ENCODE data around the gene SMURF2.

SMURF2 gene

DNA sequence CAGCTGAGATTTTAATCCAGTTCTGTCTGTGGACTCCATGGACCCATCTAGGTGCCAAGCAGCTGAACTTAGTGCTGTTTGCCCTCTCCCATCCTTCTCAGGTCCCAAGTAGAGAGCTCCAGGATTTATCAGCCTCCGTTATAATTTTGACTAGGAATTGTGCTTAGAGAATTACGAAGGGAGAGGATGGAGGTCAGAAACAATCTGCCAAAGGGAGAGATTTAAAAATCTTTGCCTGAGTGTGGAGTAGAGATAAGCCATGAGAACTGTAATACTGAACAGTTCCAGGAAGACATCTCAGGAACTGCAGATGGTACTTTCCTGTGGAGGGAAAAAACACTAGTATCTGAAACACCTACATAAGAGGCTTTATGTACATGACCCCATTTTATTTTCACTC, 128.3 kb downstream of the SMURF2 start:
- DNase-seq: no peak

DNA sequence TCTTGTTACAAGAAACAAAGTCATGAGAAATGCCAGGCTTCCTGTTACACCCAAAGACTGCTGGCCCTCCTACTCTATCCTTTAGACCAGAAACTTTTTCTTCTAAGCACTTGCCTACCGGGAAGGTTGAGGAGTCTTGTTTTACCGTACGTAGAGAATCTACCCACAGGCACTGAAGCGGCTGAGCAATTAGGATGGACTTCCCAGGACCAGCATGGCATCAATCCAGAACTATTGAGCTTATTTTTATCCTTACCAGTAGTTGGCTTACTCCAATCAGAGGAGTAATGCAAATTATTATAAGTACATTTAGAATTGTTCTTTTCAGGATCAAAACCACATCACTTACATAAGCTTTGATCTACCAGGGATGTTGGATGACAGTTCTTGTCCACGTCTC, 129.7 kb downstream of the SMURF2 start:
- DNase-seq: no peak

DNA sequence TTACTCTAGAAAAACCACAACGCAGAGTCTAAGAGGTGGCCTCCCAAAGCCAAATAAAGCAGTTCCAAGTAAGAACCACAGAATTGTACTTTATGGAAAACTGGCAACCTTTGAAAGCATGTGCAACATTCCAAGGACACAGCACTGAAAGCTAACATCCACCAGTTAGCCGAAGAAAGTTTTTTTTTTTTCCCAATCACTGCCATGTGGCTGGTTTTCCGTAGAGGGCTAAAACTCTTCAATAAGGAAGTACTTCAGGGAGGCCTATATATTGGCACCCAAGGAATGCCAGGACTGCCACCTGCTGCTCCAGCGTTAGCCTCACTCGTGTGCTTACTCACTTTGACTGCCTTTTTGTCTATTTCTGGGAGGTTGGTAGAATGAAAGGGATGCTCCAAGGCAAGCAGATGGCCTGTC, 130.1 kb downstream of the SMURF2 start:
- DNase-seq: no peak

DNA sequence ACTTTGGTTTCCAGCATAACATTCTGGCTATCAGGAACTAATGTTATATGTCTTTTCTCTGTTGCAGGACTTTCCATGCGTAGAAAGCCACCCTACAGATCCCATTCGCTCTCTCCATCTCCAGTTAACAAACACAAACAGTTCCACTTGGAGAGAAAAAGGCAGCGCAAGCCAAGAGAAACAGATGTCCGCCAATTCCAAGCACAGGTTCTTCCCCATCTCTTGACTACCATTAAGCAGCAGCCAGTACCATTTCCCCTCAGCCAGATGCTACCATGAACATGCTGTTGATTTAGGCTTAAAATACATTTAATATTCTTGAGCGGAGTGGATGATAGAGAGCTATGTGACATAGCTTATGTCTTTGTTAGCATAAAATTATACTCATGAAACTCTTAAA, 132.9 kb downstream of the SMURF2 start:
- DNase-seq: no peak

DNA sequence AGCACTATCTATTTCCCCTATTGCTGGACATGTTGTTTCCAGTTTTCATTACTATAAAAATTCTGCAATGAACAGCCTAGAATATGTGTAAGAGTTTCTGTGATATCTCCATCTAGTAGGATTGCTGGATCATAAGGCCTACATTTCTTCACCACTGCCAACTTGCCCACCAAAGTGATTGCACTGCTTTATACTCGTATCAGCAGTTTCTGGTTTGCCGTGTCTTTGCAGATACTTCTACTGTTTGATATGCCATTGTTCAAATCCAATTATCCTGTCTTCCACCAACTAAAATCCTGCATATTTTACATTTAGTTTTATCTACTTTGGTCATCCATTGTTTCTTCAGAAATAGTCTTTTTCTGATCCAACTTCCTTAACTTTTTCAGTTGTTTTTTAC, 134.2 kb downstream of the SMURF2 start:
- DNase-seq: no peak

DNA sequence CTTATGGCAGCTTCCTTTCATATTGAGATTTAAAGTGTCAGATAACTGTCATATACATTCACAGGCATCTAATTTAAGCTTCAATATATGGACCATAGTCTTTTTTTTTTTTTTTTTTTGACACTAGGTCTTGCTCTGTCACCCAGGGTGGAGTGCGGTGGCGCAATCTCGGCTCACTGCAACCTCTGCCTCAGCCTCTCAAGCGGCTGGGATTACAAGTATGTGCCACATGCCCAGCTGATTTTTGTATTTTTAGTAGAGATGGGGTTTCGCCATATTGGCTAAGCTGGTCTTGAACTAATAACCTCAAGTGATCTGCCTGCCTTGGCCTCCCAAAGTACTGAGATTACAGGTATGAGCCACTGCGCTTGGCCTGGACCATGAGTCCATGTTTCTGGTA, 141.7 kb downstream of the SMURF2 start:
- DNase-seq: no peak

DNA sequence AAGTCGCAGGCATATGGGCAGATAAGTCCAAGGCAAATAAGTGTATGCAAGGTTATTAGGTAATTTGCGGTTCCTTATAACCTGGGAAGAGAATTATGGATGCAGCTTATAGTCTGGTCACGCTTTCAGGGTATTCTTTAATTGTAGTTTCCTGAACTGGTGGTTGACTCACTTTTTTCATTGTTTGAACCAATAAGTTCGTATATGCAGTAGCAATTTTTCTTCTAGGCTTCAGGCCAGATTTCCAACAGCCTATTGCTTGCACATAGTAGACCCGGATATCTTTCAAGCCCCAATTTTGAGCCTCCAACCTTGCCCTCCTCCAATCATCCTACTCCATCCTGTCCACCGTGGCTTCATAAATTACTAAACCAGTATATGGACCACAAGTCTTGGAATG, 142.5 kb downstream of the SMURF2 start:
- DNase-seq: no peak

DNA sequence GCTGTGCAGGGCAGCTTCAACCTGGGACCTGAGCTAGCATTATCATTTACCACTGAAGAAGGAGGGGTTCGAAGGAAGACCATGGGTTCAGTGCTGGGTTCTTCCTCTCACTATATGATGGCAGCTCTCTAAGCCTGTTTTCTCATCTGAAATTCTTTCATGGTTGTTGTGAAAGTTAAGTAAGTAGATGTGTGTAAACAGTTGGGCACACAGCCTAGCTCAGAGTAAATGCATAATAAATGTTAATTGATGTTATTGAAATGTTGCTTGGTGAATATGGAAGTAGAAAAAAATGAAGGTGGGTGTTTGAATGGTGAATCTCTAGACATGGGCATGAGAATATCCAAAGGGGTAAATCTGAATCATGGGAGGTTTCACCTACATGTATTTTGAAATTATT, 146.3 kb downstream of the SMURF2 start:
- DNase-seq: no peak

DNA sequence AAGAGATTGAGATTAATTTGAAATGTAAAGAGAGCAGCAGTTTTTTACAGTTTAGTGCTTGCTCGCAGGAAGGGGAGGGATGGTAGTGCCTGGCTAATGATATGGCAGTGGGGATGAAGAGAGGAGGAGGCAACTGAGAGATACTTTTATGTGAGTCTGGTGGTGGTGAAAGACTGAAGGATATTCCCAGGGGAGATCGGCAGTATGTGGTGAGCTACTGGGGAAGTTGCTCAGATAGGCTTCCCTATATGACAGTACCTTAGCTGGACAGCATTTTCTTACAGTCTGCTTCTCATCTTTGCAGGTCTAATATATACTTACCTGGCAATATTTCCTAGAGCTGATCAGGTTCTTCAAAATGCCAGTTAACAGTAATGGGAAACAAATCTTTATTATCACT, 146.7 kb downstream of the SMURF2 start:
- no peak for DNase-seq

DNA sequence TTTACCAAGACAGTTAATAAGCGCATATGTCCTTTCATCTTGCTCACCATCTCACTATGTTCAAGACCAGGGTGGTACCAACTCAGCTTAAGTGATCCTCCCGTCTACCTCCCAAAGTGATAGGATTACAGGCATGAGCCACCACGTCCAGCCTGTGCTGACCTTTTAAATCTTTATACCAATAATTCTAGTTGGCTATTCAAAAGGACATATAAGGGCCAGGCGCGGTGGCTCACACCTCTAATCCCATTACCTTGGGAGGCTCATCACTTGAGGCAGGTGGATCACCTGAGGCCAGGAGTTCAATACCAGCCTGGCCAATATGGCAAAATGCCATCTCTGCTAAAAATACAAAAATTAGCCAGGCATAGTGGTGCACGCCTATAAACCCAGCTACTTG, 152.9 kb downstream of the SMURF2 start:
- DNase-seq: no peak

DNA sequence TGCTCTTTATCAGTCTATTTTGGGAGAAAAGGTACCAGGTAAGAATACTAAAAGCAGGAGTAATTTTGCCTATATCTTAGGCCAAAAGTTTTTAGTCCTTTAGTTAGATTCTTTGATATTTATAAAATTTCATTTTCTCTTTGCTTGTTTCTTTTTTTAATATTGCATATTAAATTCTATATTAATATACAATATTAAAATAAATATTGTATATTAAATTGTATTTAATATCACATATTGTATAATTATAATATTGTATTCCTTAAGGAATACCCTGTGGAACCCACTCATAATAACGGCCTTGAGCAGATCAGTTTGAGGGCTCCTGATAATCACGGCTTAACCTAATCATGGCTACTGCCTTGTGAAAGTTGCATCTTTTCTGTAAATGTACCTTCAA, 153.4 kb downstream of the SMURF2 start:
- no peak for DNase-seq

DNA sequence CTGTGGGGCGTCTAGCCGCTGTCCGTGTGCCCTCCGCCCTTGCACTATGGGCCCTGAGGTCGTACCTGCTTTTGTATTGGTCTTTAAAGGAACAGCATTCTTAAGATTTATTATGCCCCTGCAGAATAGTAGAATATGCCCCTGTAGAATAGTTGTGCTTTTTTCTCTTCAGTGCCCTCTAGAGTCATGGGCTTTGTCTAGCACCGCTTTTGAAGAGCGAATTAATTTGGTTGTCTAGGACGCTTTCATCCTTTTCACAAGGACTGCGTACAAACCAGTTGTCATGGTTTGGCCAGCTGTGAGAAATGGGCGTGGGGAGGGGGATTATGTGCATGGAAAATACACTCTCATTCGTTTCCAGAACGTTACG, 154.7 kb downstream of the SMURF2 start:
- peak; percentile 64 for DNase-seq

DNA sequence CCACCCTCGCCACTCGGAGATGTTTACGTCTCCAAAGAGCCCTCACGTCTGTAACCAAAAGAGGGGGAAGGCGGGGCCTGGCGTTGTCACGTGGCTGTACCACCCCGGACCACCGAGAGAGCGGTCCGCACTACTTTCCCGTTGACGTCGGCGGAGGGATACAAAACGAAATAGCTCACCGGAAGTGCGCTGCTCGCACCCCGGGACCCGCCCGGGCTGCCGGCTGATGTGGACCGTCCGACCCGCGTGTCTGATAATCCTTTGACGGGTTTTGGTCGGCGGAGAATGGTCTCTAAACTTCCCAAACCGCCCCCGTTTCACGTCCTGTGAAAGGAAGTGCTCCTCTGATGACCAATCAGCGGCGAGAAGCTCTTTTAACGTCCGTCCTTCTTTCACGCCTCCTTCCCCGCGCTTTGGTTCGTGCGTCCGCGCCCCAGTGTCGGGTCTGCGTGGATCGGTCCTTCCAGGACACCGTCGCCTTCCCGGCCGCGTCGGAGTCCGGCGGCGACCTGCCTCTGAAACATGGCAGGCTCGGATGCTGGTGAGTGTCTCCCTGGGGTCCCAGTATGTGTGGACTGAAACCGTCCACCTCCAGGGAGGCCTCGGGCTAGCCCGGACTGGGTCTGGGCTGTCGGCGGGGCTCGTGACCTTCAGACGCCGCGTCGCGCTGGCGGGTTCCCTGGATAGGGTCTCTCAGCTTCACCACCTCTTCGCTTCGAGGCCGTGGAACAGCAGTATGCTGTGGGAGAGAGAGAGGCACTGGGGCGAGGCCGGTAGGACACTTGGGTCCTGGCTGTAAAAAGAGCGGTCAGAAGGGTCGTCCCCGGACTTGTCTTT, 155.3 kb downstream of the SMURF2 start, which contains the start of gene CEP95:
Gene CEP95, plus strand, starts transcription at position 402 of the 837 bp plus-strand sequence. Its CDS starts 121 bp downstream, at position 523.
- DNase-seq: peak; percentile 99

DNA sequence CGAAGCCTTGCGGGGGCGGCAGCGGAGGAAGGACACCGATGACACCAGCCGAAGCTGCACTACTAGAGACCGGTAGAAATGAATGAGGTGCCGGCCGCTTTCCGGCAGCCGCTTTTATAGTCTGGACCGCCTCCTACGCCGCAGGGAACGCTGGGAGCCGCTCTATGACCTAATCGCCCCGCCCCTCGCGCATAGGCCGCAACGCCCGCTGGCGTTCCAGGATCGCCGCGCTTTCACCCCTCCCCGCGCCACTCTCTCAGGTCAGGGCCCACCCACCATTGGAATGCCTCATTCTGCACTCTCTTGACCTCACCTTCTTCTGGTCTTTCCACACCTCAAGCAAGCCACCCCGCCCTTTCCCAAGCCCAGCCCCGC, 155.9 kb downstream of the SMURF2 start, which contains the start of gene DDX5:
Gene DDX5, minus strand, starts transcription at position 89 of the 375 bp plus-strand sequence. CDS start 170 bp downstream, outside the sequence.
- peak; percentile 99 for DNase-seq

DNA sequence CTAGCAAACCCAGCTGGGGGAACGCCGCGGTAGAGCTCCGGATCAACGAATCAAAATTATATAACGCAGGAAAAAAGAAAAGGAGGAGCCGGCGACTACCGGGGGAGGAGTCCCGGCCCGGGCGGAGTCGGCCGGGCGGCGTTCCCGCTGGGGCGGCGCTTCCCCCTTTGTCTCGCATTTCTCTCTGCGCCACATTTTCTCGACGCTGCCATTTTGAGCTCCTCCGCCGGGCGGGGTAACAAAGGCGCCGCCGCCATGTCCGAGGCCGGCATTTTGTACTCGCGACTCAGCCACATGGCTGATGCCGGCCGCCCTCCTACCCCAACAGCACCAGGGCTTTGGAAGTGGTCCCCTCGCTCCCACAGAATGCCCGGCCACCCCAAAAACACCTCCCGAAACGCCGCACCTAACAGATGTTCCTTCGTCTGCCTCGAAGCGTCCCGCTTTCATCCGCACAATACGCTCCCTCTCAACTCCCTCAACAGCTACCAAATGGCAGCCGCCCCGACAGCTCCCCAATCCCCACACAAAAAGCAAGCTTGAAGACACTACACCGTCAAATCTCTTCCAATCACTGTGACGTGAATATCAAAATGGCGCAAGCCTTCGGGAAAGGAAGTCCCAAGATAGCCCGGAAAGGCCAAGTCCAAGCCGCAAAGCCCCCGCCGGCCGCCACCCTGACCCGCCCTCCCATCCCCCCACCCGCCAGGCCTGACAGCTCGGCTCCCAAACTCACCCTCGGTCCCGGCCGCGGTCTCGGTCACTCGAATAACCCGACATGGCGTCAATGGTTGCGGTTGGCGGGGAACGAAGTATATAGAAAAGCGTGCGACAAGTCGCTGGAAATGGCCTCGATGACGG, 156.5 kb downstream of the SMURF2 start:
- DNase-seq: no peak

DNA sequence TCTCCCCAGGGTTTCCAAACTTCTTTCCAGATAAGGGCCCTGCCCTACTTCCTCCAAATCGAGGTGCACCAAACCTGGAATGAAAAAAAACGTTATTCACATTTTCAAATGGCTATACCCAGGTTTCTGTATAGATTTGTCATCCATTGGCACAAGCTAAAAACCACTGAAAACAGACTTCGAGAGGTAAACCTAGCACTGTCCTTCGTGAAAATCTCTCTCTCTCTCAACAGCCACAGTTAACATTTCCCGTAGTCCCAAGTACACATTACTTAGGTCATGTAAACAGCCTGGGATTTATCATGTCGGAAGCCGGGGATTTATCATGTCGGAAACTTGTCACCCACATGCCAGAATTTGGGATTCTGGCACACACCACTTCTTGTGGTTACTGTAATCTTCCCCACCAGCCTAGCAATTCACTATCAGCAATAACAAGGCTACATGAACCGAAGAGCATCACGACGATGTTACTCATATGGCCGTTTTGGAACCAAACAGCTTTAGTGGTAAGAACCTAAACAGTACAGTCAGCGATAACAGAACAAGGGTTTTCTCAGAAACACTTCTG, 157.3 kb downstream of the SMURF2 start:
- DNase-seq: no peak

DNA sequence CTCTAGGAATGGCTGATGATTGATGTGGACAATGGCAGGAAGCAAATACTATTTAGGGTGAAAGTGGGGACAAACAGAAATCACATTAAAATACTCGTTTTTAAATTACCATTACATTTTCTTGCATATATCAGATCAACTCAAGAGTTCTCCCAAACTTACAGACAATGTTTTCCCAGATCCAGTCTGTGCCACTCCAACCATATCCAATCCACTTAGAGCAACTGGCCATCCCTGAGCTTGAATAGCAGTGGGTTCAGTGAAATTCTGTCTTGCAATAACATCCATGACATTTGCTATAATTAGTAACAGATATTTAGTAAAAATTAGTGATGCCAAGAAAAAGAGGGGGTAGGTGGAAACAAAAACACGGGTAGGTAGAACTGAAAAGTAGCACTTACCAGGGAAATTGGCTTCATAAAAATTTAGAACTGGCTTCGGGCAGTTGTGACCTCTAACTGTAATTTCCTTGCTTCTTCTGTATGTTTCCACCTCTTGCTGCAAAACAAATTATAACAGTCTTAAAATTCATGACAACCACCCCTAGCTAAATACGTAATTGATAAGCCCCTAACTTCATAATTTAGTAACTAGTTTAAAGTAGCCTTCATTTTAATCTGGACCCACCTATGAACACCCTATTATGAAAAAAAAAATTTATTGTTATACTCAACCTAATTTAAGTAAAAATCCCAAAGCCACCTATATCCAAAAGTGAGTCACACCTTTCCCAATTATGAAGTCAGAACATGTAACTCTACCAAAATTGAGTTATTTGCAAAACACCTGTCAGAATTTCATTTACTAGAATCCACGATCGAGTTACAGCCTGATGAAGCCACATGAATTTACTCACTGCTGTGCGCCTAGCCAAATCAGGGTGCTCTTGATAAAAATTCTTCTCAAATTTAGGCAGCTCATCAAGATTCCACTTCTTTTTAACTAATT, 158.0 kb downstream of the SMURF2 start:
- DNase-seq: no peak

DNA sequence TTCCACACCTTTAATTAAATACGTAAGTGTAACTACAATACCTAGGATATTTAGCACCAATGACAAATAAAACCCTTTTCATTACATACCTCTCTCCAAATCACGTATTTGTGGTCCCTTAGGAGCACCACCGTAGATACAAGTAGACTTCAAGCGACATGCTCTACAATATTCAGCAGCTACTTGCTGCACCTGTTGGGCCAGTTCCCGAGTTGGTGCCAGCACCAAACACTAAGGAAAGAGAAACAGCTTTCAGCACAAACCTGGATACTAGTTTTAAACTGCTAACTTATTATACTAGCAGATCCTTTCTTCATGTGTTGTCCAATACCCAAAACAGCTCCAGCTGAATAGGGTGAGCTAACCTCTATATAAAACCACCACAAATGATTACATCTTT, 158.8 kb downstream of the SMURF2 start:
- DNase-seq: no peak

DNA sequence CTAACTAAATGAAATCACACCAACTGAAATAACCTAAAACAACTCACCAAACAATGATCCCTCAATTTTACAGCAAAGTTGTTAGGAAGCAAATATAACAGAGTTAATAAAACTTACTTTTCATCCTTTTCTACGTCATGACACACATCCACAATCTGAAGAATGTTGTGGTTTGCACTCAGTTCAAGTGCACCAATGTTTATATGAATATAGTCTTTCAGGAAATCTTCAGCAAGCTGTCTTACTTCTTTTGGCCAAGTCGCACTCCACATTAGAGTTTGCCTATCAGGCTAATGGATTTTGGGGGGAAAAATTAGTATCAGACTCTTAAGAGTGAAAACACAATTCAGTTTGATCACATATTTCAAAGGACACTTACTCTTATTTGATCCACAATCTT, 159.3 kb downstream of the SMURF2 start:
- DNase-seq: no peak

DNA sequence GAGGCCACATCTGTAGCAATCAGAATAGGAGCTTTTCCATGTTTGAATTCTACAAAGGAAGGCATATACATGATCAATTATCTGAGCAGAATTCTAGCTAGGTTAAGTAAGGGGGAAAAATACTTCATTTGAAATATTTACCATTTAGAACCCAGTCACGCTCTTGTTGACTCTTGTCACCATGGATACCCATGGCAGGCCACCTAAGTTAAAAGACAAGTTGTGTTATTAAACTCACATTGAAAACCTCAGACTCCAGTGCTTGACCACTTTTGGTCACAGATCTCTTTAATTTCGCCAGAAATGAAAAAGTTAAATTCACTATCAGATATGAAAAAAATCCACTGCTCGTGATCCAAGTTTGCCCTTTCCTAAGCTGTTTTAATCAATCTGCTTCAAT, 160.1 kb downstream of the SMURF2 start:
- DNase-seq: no peak

DNA sequence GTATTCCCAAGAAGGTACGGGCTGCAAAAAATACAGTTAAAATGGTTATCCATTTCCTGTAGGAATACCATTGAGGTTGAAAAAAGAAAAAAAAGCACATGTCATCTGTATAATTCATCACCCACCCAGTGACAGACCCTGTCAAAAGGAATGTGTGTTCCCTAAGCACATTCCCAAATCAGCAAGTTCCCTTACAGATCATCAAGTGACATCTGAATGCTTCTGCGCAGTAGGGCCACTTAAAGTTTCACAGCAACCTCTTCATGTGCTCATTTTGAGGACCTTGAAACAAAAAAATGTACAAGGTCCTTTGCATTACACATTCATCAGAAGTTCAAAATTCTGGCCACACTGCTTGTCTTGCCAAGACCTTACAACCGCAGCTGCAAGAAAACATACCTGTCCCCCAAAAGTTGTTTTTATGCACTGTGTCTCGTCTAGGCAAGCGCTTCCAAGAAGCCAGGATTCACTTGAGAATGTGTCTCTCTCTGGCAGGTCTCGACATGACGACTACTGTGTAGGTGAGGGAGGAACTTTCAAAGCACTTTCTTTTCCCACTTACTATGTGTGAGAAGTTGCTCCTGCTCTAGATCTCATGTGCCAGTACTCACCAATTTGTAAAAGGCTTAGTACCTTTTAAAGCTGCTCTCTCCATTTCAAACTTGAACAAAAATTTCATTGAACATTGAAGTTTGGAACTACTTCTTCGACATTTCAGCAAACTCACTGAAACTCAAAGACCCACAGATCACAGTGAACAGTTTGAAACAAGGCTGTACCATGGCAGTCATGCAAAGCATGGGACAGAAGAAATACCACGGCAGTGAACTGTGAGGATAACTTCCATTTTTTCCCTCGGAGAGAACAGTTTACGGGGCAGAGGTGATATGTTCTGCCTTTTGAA, 161.0 kb downstream of the SMURF2 start:
- DNase-seq: no peak

All from NCI-H524 treated with DMSO at 0.1 percent for 48 hours (cell line).